HG03439 (cell line): ENCODE data around the gene VEGFC.

Experiments used
- ATAC-seq: cut with Tn5 transposase; IDR thresholded peaks from one replicate; pipeline ENCODE4 v1.9.1; 2021; ENCODE audit warnings: mild to moderate bottlenecking, moderate library complexity; ENCODE audit not compliant: unreplicated experiment

The VEGFC gene, protein sequence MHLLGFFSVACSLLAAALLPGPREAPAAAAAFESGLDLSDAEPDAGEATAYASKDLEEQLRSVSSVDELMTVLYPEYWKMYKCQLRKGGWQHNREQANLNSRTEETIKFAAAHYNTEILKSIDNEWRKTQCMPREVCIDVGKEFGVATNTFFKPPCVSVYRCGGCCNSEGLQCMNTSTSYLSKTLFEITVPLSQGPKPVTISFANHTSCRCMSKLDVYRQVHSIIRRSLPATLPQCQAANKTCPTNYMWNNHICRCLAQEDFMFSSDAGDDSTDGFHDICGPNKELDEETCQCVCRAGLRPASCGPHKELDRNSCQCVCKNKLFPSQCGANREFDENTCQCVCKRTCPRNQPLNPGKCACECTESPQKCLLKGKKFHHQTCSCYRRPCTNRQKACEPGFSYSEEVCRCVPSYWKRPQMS

DNA sequence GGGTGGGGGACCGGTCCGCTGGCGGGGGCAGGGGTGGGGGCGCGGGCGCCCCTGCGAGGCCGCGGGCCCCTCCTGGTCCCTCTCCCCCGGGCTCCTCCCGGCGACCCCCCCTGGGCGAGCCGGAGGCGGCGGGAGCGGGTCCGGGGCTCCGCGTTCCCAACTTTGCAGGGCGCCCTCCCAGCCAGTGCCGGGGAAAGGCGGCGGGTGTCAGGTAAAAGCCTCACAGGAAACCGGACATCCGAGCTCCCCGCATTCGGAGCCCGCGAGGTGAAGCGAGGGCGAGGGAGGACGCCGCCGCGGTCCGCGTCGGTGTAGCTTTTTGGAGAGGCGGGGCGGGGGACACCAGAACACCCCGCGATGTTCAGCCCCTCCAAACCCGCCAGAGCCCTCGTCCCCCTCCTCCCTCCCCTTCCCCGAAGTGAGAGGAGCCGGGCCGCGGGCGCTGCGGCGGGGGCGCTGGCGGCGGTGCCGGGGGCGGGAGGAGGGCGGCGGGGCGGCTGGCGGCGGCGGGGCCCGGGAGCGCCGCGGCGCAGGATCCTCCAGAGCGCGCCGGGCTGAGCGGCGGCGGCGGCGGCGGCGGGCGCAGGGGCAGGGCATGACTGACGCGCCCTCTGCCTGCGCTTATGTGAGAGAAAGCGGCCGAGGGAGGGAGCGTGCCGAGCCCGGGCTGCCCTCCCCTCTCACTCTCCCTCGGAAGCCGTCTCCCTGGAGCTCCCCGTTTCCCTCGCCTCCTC, at the start of gene VEGFC:
TSS of gene VEGFC (minus strand) at position 597 of the 734 bp plus-strand sequence. CDS start 611 bp downstream, outside the sequence.
- ATAC-seq = peak; percentile 84

DNA sequence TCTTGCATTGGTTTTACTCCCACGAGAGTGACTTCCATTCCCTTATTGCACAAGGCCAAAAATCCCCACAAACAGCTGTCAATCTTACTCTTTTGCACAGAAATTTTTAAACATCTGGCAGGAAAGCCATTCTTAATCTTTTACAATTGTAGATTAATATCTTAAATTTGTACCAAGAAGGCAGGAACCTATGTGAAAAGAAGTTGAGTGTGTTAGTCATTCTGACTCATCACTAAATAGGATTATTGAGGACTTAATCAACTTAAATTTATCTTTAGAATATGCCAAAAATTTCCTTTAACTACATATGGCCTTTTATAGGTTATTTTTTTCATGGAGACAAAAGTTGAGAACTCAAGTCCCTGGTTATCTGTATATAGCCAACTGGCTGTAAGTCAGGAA, 49.0 kb upstream of the VEGFC start:
- ATAC-seq = no peak

DNA sequence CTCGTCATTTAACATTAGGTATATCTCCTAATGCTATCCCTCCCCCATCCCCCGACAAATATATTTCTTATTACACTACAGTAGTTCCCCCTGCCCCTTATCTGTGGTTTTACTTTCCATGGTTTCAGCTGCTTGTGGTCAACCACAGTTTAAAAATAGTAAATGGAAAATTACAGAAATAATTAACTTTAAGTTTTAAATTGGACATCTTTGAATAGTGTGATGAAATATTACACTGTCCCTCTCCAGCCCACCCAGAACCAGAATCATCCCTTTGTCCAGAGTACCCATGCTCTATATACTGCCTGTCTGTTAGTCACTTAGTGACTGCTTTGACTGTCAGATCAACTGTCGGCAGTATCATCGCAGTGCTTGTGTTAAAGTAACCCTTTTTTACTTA, 47.4 kb upstream of the VEGFC start:
- no peak for ATAC-seq

DNA sequence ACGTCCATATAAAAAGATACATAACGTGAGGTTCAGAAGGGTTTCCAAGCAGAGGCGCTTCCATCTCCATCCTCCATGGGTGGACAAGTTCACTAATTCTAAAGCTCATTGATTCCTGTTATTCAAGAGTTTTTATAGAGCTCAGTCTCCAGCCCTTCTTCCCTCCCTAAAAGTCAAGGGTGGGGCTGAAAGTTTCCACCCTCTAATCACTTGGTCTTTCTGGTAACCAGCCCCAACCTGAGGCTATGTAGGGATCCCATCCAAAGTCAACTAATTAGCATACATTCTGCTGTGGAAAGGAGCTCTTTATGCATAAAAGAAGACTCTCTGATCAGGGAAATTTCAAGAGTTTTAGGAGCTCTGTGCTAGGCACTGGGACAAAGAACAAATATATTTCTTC, 46.9 kb upstream of the VEGFC start:
- no peak for ATAC-seq

DNA sequence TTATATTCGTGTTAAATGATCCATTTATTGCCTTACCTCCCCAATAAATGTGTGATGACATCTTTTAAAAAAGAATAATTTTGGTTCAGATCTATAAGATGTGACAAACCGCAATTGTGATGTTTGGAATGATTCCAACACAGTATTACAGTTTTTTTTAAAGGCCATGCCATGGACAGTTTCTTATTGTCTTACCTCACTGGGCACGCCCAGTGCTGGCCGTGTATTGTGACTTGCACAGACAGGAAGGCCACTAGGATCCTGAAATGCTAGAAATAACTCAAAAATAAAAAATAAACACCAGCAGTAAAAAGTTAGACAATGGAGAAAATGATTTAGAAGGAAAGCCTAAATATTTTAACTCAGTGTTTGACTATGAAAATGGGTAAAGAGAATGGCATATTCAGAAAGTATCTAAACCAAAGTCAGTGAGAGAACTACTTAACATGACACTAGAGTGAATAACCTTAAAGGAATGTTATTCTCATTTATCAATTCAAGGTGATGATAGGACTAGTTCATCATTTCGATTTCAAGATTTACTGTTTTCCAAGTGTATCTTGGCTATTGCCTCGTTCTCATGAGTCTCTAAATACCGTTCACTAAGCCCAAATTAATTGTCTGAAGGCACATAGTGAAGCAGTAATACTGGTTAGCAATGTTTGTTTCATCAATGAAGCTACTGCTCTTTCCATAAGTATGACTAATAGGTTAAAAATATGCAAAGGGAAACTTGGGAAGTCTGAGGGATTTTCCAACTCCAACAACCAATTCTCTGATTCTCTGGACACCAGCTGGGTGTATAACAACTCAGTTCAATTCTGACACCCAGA, 46.1 kb upstream of the VEGFC start:
- no peak for ATAC-seq

DNA sequence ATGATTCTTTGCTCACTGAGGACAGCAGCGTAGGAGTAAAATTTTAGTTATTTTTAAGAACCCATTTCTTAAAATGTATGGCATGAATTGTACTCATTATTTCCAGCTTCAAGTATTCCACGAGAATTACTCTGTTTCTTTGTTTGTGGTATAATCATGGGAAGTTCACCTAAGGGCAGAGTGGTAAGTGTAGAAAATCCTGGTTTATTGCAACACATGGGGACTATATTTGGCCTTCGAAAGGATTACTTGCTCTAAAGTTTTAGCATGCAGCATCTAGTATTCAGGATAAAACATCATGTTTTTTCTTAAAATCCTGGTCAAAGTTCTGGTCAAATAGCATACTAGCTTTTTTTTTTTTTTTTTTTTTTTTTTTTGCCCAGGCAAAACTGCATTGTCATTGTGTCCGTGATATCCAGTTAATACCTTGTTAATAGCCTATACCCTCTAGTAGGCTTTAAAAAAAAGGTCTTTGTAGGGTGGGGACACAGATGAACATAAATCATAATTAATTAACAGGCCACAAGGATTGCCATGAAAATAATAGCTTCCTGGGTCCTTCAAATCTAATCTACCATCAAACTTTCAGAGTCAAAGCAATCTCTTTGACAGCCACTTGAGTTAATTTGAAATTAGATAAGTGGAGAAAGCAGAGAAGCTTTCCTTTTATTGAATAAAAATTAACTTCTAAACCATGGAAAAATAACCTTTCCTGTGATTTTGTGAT, 44.6 kb upstream of the VEGFC start:
- ATAC-seq = no peak

DNA sequence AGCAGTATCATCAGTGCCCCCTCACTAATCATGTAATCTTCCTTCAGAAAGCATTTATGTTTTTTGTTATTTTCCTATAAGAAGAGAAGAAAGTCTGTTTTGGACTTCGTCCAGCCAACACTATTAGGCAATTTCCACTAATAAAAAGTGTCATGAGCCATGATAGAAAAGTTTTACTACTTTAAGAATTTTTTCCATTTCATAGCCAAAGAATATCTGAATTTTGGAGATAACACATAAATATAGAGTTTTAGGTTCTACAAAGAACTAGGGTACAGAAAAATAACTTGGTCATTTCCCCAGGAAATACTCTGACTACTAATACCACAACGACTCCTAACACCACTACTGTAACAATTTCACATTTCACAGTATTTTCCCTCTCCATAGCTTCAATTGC, 41.8 kb upstream of the VEGFC start:
- ATAC-seq = no peak

DNA sequence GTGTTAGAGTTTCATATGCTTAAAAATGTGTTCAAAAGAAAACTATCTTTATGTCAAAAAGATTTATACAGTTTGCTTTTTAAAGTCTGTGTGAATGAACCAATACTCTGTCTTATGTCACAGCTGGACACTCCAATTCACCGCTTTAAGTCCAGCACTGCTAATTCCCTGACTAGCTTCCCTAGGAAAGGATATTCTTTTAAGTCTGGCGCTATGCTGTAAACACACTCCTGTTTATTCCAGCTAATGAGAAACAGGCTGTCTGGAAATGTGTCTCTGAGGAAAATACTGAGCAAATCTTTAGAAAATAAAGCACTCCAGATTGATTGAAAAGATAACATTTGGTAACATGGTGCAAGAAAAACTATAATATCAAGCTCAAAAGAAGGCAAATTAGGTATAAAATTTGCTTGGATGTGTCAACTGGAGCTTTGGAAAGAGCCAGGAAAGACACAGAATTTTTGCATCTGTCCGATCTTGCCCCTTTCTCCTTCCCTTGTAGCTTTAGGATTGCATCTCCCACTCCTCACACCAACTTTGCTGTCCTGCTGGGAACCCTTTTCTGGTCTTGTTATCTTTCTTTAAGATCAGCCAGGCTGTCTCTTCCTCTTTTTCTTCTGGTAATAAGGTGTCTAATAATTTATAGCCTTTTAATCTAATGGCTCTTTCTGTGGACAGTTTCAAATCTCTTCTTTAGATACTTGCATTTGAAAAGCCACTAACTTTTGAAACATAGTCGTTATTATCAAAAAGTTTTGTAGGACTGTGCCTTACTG, 40.9 kb upstream of the VEGFC start:
- no peak for ATAC-seq

DNA sequence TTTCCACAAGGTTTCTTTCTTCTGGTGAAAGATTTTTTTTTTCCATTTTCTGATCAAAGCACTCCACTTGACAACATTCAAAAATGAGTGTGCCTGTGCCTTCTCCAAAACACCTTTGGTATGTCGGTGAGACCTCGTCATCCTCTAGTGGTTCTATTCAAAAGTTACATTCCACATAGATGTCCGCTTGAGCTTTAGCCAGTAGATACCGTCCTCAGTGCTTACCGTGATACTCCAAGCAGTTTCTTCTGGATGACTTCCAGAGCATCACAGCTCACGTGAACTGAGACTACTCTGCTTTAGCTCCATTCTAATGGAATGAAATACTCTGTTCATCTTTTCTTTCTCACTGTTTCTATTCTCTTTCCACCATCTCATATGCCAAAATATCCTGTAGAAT, 38.2 kb upstream of the VEGFC start:
- ATAC-seq = no peak

DNA sequence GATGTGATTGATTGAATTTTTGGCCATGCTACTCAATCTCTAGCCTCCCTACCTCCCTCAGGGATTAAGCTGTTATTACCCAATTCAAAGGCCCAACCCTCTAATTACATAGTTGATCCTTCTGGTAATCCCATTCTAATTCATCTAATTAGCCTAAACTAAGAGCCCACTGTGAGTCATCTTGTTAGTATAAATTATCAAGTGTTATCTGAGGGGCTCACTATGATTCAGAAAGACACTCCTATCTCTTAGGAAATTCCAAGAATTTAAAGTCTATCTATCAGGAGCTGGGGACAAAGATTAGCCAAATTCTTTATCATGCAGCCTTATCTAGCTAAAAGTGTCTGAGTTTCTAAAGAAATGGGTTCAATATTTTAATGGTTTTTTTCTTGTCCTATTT, 32.9 kb upstream of the VEGFC start:
- no peak for ATAC-seq

DNA sequence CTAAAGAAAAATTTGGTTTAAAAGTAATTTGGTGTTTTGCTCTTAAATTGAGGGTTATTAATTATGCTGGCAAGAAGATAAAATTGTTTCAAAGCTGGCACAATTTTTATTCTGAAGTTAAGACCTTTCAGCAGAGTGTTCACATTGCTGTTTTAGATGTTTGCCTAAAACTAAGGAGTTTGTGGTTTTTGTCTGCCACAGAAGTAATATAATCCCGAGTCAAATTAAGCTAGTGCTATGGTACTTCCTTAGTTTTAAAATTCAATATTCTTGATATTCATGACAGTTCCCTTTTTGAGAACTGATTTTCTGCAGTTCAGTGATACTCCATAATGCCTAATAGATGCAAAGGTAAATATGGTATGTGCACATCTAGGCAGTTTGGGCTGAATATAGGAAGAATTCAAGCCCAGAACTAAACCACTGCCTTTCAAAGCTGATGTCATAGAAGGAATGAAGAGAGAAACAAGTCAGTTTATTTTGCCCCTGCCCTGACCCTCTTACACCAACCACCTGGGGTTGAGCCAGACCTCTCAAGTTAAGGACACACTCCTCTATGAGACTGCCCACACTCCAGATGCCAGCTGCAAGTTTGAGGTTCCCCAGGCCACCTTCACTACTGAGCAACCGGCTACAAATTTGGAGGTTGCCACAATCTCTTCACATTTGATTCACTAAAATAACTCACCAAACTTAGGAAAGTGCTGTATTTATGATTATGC, 32.1 kb upstream of the VEGFC start:
- no peak for ATAC-seq

DNA sequence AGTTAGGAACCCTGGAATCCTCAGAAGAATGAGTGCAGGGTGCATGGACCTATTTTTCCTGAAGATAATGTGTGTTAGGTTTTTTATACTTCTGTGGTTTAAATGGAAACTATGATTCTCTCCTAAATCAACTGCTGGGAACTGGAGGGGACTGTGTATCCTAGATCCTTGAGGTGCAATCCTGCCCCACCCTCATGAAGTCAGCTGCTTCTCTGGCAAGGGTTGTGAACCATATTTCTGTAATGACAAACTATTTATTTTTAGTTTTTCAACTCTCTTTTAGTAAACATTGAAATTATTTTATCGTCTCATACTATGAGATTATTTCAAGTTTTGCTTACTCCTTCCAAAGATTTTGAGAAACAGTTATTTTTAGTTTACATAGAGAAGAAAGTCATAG, 25.8 kb upstream of the VEGFC start:
- no peak for ATAC-seq

DNA sequence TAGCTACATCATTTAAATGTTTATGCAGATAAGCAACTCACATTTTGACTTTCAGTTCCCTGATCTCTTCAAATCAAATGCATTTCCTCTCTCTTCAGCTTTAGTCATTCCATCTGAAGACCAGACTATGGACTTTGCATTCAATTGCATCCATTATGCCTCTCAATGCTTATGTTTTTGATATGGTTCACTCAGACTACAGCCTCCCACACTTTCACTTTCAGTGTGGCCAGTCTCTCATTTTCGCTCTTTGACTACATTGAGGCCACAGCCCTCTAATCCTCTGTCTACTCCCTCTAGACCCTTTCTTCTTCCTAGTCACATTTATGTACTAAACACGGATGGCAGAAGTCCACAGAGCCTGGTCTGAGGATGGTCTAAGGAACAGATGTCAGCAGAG, 24.5 kb upstream of the VEGFC start:
- ATAC-seq = peak; percentile 61

DNA sequence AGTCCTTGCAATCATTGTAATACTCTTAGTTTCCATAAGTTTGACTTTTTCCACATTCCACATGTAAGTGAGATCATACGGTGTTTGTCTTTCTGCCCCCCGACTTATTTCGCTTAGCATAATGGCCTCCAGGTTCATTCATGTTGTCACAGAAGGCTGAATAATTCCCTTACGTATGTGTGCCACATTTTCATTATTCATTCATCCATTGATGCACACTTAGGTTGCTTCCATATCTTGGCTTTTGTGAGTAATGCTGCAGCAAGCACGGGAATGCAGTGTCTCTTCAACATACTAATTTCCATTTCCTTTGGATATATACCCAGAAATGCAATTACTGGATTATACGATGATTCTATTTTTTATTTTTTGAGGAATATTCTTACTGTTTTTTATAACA, 22.0 kb upstream of the VEGFC start:
- no peak for ATAC-seq

DNA sequence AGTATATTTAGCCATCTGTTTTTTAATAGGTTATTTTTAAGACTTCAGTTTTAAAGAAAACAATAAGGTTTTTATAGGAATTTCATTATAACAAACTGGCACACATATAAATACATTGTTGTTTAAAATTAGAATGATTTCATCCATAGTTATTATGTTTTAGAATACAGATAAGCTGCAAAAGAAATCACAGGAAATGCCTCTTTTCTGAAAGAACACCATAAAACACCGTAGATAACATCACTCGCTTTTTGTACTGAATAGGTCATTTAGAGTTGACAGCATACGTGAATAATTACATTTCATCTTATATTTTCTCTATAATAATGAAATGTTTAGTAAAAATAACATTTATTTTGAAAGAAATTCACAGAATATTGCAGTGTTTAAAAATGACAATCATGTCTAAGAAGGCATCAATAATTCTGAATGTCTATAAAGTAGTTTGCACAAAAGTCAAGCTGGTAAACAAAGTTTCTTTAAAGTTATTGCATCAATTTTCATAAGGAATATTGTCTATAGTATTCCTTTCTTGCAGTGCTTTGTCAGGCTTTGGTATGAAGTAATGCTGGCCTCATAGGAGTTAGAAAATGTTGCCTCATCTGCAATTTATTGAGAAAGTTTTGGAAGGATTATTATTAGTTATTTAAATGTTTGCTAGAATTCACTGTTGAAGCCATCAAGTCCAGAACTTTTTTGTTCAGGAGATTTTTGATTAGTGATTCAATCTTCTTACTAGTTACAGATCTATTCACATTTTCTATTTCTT, 17.9 kb upstream of the VEGFC start:
- ATAC-seq = no peak

DNA sequence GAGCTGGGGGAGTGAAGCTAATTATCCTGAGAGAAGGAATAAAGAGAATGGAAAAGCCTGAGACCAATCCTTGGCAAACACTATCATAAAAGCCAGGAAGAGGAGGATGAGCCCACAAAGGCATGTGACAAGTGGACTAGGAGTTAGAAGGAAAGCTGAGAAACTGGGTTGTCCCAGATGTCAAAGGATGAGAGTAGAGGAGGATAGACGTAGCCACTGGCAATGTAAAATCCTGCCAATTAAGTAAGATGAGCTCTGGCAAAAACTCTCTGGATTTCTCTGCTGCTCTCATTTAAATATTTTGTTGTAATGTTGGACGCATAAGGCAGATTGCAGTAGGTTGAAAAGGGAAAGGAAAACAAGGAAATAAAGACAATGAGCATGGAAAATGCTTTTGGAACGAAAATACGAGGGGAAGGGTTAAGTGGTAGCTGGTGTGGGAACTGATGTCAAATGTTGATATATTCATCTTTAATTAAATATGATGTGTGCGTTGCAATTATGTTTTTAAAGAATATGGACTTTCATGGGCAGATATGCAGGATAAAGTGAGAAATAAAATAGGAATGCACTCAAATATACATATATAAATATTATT, 14.2 kb upstream of the VEGFC start:
- no peak for ATAC-seq

DNA sequence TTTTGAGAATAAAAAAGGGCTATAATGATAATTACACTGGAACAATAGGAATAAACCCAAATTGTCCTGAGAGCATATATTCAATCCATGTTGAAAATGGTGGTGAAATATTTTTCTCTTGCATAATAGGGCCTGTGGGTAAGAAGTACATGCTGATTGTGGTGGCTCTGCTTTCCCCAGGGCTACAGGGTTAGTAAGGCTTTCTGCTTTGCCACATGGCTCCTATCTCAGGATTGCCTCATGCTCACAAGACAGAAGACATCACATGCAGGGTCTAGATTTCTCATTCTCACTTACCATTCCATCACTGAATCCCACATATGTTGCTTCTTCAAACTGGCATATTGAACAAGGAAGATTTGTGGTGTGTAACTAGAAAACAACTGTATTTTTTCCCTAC, 12.4 kb upstream of the VEGFC start:
- ATAC-seq = no peak

DNA sequence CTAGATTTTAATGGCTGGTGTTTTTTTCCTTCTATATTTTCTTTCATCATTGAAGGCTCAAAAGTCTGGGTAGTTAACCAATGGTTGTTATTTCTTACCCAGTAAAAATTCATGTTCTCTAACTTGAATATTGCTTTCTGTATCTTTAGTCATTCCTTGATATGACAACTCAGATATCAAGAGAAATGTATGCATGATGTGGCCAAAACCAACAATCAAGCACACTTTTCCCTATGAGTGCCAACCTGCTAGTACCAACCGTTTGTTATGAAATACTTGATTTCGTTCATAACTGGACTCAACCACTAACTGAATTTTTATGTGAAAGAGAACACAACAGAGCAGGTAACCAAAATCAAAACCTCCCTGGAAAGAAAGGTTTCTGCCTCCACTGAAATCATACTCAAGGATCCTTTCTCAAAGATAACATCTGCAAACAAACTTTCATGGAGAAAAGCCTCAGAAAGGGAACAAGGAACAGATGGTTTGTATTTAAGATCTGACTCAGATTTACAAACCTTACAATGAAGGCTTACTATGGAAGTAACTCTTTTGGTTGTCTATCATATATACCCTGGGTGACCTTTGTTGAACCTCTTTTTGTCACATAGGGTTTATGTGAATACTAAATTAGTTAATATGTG, 8.3 kb upstream of the VEGFC start:
- no peak for ATAC-seq
